ENCODE data around the gene CACNA1C.

Gene CACNA1C

DNA sequence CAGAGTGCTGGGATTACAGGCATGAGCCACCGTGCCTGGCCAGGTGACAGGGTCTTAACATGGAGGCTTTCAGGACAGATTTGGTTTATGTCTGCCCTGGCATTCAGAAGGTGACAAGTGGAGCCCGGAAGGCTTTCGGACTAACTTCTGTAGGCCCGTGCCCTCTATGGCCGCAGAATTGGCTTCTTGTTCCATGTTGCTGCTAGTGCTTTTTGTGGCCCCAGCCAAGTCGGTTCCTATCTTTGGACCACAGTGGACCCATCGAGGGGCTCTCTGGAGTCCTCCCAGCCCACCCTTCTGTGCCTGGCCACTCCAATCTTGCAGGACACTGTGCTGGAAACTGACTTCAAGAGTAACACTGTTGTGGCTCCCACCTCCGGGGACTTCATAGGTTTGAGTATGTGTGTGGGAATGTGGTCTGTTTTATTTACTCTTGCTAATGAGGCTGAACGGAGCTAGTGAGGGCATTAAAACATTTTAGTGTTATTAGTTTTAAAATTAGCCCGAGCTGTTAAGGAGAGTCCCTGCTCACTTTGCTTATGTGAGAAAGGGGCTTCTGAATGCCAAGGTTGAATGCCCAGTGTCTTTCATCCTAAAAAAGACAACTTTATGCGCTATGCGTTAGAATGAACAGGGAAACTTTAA lies 245.9 kb downstream of the CACNA1C start:
- DNase-seq (ENCODE audit: low spot score): no peak

DNA sequence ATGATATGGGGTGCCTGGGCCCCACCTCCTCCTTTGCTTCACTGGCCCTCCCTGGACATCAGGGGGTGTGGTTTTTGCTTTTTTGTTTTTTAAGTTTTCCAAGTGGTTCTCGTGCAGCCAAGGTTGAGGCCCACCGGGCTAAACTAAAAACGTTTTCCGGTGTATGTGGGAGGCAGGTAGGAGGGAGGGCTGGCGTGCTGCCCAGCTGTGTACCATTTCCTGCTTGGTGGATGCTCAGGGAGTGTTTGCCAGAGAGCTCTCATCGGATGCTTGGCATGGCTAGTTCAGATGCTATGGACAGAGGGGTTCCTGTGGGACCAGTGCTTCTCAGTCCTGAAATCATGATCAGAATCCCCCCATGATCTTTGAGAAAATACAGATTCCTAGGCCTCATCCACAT lies 246.4 kb downstream of the CACNA1C start:
- DNase-seq (ENCODE audit: low spot score): no peak

DNA sequence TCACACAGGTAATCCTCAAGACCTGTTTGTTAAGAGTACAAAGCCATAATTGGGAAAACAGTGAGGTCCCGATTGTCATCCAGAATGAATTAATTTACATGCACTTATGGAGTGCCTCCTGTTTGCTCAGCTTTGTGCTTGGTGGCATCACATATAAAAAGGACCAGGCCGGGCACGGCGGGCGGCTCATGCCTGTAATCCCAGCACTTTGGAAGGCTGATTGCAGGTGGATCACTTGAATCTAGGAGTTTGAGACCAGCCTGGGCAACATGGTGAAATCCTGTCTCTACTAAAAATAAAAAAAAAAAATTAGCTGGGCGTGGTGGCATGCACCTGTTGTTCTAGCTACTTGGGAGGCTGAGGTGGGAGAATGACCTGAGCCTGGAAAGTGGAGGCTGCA lies 247.4 kb downstream of the CACNA1C start:
- DNase-seq (ENCODE audit: low spot score): no peak

DNA sequence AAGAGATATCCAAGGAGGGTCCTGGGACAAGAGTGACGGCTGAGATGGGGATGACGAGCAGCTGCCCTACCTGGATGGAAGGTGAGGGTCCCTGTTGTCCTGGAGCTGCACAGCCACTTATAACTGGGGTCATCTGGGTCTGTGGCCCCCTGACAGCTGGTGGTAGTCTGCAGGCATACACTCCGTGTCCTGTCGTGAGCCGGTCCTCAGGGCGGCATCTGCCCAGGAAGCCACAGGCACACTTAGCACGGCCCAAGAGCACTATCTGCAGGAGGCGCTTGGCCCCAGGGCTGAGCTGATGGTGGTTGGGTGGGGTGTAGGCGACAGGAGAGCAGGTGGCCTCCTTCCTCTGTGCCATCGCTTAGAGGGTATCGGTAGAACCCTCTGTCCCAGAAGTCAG lies 248.1 kb downstream of the CACNA1C start:
- DNase-seq (ENCODE audit: low spot score): no peak

DNA sequence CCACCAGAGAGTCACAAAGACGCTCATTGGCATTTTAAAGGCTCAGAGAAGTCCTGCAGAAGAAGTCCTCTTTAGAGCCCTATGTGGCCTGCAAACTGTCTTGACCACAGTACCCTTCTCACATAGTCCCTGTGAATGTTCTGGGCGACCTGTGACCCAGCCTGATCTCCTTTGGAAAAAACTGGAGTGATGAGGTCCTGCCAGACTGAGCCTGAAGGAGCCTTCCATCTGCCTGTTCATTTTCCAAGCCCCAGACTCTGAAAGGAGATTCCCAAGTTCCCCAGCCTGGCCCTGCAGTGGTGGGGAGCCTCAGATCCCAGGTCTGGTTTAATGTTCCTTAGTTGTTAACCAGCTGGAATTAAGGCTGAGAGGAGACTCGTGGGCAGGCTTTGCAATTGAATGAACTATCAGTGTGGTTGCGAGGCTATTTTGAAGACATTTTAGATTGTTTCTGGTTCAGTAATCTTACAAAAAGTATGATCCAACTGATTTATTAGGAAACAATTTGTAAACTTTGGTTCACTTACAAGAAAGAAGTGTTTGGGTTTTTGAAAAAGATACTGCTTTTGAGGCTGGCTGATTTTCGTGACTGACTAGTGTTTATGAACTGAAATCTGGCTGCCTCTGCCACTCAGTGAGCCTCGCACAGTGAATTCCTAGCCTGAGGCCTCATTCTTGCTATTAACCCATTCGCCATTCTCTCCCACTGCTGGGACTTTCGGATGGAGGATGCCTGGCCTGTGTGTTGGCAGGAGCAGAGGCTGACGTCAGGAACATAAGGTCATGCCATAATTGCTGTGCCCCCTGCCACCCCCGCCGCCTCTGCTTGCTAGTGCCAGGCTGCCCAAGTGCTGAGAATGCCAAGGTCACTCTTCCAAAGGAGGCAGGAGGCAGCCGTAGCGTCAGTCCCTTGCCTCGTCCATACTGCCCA lies 249.0 kb downstream of the CACNA1C start:
- no peak for DNase-seq (ENCODE audit: low spot score)

DNA sequence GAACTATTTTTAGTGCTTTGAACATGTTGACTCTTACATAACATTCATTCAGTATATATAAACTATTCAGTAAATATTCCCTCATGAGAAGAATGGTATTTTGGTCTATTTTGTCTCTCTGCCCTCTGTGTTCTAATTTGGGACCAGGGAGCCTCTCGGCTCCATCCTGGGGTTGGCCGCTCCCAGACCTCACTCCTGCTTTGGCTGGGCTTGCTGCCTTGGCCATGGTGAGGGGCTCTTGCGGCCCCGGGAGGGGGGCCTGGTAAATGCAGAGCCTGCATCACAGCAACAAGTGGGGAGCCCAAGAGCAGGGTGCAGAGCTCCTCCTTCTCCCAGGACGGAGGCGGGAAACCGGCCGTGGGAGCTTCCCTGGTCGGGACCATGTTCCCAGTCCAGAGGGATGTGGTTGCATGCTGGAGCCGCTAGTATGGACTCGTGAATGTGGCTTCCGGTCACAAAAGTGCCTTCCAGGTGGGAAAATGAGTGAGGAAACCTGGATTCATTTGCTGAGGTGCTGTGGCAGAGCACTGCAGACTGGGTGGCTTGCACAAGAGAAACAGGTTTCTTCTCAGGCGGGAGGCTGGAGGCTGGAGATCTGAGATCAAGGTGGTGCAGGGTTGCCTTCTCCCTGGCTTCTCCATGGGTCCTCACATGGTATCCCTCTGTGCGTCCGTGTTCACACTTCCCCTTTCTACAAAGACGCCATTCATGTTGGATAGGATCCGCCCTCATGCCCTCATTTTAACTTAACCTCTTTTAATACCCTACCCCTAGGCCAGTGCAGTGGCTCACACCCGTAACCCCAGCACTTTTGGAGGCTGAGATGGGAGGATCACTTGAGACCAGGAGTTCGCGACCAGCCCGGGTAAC lies 250.2 kb downstream of the CACNA1C start:
- no peak for DNase-seq (ENCODE audit: low spot score)

DNA sequence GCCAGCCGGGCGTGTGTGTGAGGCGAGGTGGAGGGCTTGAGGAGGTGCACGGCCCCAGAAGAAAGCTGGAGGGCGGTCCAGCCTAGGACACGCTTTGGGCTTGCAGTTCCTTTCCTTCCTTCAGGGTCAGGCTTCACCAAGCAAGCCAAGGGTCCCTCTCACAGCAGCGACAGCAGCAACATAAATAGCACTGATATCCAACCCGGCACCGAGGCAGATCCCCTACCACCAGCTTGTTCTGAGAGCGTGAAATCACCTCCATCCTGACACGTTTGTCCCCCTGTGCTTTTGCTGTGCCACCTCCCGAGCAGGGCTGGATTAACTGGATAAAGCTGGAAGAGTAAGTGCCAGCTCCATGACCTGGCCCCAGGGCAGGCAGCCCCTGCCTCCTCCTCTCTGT lies 251.4 kb downstream of the CACNA1C start:
- DNase-seq (ENCODE audit: low spot score): no peak

DNA sequence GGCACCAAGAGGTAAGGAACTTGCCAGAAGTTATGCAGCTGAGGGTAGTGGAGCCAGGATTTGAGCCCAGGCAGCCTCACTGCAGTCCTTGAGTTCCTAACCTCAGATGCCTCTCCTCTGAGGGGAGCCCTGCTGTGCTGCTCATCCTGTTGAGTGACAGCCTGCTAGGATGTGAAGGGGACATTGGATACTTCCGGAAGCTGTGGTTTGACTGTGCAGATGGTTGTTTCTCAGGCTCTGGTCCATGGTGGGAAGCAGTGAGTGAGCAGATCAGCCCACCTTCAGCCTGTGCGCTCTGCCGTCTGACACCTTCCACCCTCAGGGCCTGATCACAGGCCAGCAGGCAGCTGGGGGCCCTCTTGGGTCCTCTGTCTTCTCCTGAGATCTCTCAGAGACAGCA lies 253.2 kb downstream of the CACNA1C start:
- DNase-seq (ENCODE audit: low spot score): no peak

DNA sequence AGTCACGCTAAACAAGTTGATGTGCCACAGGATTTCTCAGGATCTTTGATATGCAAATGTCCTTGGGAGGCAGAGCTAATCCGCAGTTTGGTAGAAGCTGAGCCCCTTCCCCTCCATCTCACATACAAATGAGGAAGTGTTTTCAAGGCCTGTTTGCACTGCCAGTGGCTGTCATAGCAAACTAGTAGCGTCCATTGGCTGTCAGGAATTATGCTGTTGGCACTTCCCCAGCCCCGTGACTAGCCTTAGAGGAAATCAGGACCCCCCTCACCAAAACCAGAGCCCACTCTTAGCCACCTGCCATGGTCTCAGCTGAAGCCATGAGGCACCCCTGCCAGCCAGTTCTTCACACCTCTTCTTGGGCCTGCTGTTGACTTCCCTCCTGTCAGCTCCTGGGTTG lies 253.9 kb downstream of the CACNA1C start:
- no peak for DNase-seq (ENCODE audit: low spot score)

DNA sequence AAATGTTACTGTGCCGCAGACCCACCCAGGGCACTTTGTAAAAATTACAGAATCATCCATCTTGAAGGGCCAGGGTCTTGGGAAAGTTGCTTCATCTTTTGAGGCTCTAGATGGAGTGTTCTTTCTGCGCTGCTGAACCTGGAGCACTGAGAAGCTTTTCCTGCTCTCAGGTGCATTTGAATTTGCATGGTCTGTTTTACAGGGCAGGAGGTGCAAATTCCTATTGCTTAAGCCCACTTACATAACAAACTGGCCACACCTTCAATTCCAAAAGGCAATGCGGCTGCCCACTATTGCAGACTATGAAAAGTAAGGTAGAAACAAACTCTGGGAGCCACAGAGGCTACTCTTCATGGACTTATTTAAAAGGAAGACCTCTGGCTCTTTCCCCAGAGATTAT lies 254.8 kb downstream of the CACNA1C start:
- no peak for DNase-seq (ENCODE audit: low spot score)

DNA sequence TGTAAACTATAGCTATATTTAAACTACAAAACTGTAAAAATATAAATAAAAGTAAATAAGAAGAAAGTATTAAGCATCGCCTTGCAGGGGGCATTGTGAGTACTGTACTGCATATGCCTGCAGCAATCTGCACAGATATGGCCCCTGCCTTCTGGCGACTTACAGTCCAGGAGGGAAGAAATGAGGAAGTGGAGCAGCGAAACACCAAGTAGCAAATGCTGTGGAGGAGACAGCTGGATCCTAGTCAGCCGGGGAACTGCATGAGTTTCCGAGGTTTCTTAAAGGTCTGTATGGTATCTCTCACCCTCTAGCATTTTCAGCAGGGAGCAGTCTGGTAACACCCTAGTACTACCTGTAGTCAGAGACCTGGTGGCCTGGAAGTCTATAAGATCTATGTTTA lies 256.9 kb downstream of the CACNA1C start:
- no peak for DNase-seq (ENCODE audit: low spot score)

DNA sequence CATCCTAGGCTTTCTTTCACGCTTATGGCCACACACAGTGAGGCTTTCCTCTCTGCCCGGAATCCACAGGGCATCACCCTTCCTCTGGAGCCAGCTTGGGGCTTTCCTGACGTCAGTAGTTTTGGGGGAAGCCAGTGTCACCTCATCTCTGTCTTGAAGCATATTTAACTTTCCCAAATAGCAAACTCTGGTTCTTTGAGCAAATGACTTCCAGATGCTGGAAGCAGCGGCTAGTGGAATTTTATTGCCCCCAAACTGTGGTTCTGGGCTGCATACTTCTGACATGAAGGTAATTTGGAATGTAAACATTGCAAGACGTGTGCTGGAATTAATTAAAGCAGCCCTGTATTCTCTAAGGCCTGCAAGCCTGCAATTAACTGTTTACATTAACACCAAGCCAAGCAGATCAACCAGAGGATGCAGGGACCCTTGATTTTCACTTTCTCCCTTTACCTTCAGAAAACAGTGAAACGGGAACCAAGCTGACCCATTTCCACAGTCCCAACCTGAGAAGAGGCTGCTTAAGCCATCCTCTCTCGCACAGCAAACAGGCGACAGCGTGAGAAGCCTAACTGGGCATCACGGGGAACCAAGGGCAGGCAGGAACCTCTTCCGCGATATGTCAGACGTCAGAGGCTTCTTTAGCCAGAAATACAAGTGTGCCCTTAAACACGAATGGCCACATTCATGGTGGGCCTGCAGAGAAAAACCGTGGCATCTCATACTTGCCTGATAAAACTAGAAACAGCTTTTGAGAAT lies 258.4 kb downstream of the CACNA1C start:
- DNase-seq (ENCODE audit: low spot score): no peak

DNA sequence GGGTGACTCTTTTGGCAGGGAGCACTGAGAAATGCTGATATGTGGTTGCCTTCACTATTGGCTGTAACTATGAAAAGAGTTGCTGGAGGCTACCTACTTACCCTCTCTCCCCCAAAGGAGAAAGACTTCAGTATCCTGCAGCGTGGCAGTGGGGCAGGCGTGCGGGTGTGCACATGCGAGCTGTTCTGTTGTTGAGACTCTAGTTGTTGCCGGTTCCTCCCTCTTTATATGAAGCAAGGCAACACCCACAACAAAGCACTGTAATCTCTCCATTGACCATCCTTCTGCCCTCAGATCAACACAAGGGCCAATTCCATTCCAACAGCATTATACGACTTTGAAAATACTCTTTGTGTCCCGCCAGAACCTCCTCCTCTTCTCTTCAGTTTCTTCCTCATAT lies 259.4 kb downstream of the CACNA1C start:
- DNase-seq (ENCODE audit: low spot score): no peak

DNA sequence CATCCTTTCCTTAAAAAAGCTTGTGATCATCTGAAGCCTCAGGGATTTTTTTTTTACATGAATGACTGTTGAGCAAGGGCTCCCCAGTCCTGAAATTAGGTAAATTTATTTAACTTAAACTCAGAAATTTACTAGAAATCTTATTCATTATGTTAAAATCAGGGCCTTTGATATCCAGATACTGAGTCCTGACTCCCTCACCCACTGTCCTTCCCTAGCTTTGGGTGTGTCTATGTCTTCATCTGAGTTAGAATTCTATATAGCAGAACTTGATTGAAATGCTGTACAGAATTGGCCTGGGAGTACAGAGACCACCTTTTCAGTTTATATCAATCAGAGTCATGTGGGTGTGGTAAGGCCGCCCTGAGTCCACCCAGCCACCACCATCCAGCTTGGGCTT lies 260.0 kb downstream of the CACNA1C start:
- no peak for DNase-seq (ENCODE audit: low spot score)

DNA sequence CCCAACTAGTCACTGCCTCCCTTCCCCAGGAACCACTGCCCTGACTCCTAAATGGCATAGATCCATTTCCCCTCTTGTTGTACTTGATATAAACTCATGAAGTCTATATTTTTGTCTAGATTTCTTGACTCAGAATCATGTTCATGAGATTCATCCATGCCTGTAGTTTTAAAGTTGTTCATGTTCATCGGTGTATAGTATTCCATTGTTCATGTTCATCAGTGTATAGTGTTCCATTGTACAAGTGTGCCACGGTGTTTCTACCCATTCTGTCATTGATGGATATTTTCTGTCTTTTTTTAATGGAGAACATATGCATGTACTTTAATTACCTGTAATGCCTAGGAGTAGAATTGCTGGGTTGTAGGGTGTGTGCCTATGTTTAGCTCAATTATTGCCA lies 261.7 kb downstream of the CACNA1C start:
- DNase-seq (ENCODE audit: low spot score): no peak

DNA sequence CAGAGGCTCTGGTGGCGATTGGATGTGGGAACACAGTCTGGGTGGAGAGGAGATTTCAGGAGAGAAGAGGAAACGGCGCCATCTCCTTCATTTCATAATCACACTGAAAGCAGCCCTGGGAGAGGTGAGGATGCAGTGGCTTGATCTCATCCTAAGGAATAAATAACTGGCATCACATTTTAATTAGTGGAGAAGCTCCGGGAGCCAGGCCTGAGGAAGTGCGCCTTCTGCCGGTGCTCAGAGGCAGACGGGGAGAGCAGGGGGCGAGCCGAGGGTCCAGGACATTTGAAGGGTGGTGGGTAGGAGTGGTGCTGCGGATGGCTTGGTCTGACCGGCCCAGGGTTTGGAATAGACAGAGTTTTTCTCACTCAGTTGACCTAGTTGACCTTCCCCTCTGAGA lies 265.0 kb downstream of the CACNA1C start:
- DNase-seq (ENCODE audit: low spot score): no peak

DNA sequence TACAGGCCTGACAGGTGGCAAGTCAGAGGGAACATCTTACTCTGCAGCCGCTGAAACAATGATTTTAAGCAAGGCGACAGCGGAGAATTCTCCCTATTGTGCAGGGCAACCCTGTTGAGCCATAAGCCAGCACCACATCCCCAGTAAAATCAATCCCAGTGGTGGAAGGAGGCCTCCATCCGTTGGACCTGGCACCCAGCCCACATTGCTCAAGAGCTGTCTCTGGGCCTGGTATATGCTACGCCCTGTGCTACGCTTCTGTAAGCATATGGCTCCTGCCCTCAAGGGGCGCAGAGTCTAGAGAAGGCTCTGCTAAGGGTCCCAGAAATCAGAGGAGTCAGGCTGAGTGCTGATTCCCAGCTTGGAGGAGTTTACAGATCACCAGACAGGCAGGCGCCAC lies 265.5 kb downstream of the CACNA1C start:
- no peak for DNase-seq (ENCODE audit: low spot score)

DNA sequence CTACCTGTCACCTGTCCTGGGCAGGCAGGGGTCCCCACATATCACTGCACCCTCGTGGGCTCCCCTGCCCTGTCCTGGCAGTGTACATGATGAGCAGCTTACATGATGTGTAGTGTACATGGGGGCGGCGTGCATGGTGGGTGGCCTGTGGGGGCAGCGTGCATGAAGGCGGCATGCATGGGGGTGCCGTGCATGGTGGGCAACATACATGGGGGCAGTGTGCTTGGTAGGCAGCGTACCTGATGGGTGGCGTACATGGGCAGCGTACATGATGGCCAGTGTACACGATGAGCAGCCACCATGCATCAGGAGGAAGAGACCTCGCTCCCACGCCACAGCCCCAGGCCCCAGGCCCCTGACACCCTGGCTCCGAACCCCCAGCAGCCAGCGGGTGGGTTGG lies 266.3 kb downstream of the CACNA1C start:
- no peak for DNase-seq (ENCODE audit: low spot score)

DNA sequence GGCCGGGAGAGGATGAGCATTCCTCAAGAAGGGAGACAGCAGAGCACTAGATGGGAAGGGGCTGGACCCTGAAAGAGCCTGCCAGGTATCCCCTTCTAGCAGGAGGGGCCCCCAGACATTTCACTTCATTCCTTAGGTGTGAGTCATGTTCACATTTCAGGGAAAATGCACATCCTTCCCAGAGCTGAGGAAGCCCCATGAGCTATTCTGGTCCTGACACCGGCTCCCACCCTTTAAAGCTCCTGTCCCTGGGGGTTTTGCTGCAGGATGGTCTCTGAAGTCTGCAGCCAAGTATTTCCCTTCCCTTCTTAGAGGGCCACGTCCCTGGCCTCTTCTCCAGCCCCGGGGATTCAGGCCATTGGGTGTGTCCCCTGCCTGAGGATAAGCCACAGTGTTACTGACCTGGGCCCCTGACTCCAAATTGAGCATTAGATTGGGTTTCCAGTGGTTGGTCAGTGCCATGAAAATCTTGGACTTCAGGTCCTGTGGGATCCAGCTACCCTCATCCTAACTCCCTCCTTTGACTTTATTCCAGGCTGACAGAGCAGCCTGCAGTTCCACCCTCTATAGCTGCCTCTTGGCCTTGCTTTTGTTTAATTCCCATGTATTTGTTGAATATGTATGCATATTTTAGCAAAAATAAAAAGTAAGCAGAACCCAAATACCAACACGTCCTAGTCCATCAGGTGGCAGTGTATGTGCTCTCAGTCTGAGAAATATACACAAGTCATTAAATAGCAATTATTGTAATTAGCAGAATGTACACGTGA lies 267.1 kb downstream of the CACNA1C start:
- no peak for DNase-seq (ENCODE audit: low spot score)

DNA sequence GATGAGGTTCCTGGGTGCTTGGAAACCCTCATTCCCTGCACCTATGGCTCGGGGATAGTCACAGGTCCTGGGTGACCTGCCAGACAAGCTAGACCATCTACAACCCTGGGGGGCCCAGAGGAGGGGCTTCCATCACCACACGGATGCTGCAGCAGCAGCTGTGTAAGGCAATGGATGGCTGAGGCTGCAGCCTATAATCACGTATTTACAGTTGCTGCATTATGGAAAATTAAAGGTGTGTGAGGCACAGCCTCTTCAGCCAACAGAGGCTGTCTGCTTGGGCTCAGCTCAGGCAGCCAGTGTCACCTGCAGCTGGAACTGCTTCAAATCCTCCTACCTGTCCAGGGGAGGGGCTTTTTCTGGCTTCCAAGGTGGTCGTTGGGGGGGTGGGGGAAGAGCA lies 268.1 kb downstream of the CACNA1C start:
- DNase-seq (ENCODE audit: low spot score): no peak

DNA sequence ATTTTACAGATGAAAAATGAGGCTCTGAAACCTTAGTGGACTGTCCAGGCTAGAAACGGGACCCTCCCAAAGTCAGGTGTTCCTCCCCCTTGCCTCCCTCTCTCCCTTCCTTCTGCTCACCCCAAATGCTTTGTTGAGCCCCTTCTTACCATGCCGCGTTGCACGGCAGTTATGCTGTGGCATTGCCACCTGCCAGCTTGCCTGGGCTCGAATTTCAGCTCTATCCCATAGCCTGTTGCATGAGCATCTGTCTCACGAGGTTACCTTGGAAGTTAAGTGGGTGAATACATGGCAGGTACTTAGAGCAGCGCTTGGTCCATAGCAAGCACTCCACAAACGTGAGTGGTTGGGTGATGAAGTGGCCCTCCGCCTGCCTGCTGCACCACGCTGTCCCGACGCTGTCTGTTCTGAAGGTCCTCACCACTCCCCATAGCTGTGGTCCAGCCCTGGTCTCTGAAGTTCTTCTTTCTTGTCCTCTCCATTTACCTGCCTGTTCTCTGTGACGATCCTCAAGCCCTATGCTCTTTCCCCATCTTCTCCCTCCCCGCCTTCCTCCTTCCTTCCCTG lies 269.9 kb downstream of the CACNA1C start:
- no peak for DNase-seq (ENCODE audit: low spot score)
